Spleen (tissue), 3 donors: ENCODE results near the gene KAT8.

Experiments used
- POLR2A ChIP-seq, 3 donors: fragments of 450-650 bp; IDR thresholded peaks; one replicate each; pipeline ENCODE4 v1.5.1; 2017; ENCODE audit warnings: antibody characterized with exemption in 3 of 3, mild to moderate bottlenecking in 1 of 3
- POLR2AphosphoS5 ChIP-seq, 3 donors: sonication (generic); formaldehyde crosslinking; IDR thresholded peaks; one replicate each; pipeline ENCODE4 v1.5.1; 2017; ENCODE audit warnings: antibody characterized with exemption in 3 of 3

DNA sequence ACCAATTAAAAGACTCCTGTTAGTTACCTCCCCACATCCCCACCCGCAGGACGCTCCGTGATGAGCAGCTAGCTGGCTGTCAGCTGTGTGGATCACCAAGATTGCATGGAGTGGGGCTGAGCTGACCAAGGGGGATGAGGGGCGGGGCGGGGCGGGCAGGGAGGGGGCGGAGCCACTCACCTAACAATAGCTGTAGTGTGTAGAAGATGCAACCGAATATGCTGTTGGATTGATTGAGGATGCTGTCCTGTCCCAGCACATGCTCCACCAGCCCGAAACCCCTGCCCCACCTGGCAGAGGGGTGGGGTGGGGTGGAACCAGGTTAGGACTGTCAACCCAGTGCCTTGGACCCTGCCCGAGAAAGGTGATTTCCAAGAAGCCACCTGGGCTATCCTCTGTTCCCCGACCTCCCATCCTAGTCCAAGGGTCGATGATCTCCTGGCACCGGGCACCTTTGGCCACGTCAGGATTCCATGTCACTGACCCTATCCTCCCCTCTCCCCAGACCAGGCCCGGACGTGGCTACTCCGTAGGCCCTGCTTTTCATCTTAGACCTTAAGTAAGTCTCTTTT lies 24.2 kb upstream of the KAT8 start:
- TF ChIP-seq POLR2AphosphoS5 (IDR thresholded peaks at IDR 0.05), result no peak
- TF ChIP-seq POLR2A (IDR thresholded peaks at IDR 0.05), result no peak
